IgD-negative memory B cell (primary cell): ENCODE results near the gene ST3GAL3. TPM values are rescaled to one million over a fixed set of nuclear protein-coding genes. Genes with fewer than 3 reads are reported as not detected.
A peak's percentile ranks its signal among the peaks of the same experiment; 100 is the strongest.

Experiments used
- H3K27ac Mint-ChIP-seq, 3 donors: one replicate each; pipeline ENCODE4 v1.8.0; 2020 to 2022; ENCODE audit warnings: mild to moderate bottlenecking in 3 of 3, mixed read lengths in 3 of 3, moderate library complexity in 1 of 3
- H3K27me3 Mint-ChIP-seq: one replicate; pipeline ENCODE4 v1.8.0; 2021; ENCODE audit warnings: mixed read lengths
- H3K36me3 Mint-ChIP-seq: one replicate; pipeline ENCODE4 v1.8.0; 2020; ENCODE audit warnings: mild to moderate bottlenecking, mixed read lengths
- H3K4me1 Mint-ChIP-seq, 3 donors: one replicate each; pipeline ENCODE4 v1.8.0; 2020 to 2022; ENCODE audit warnings: mixed read lengths in 3 of 3, mild to moderate bottlenecking in 1 of 3
- H3K4me3 Mint-ChIP-seq, 4 donors: one replicate each; pipeline ENCODE4 v1.8.0; 2020 to 2022; ENCODE audit warnings: mild to moderate bottlenecking in 4 of 4, mixed read lengths in 4 of 4, moderate library complexity in 3 of 4
- H3K9me3 Mint-ChIP-seq, 3 donors: one replicate each; pipeline ENCODE4 v1.8.0; 2020 to 2021; ENCODE audit warnings: mixed read lengths in 3 of 3, mild to moderate bottlenecking in 1 of 3
- polyA plus RNA-seq: library from polyadenylated mRNA; unstranded; fragments of 300-500 nt; fragmentation: Illumina TruSeq; gene quantifications from one replicate; pipeline ENCODE4 v1.2.3, GENCODE V29; 2021

Gene ST3GAL3
- polyA plus RNA-seq, 1 donor from 2014 or later = 14.3 TPM

GRCh38 chr1:43802356-43802980 lies 95.1 kb downstream of the ST3GAL3 start:
- no peaks in the 10 kb centered on the region for H3K27me3 Mint-ChIP-seq
- H3K4me3 Mint-ChIP-seq = no peak overlapping the region
- H3K27ac Mint-ChIP-seq = no peak overlapping the region
- no peaks in the 10 kb centered on the region for H3K4me1 Mint-ChIP-seq
- H3K36me3 Mint-ChIP-seq = peaks cover 12% of the 10 kb centered on the region
- H3K9me3 Mint-ChIP-seq = peaks cover 0 to 2% (median 0%) of the 10 kb centered on the region in 3 donors

DNA sequence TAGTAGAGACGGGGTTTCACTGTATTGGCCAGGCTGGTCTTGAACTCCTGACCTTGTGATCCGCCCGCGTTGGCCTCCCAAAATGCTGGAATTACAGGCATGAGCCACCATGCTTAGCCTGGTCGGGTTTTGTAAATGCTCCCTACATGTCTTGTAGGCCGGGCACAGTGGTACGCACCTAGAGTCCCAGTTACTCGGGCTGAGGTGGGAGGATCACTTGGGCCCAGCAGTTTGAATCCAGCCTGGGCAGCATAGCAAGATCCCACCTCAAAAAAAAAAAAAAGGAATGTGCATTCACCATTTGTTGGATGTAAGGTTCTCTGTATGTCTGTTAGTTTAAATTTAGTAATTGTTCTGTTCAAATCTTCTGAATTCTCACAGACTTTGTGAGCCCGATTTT lies 95.8 kb downstream of the ST3GAL3 start:
- H3K4me1 Mint-ChIP-seq = no peaks in the 10 kb centered on the region
- peaks cover 0 to 6% (median 0%) of the 10 kb centered on the region in 3 donors for H3K9me3 Mint-ChIP-seq
- H3K27ac Mint-ChIP-seq = no peak overlapping the region
- peaks cover 17% of the 10 kb centered on the region for H3K36me3 Mint-ChIP-seq
- no peak overlapping the region for H3K4me3 Mint-ChIP-seq
- H3K27me3 Mint-ChIP-seq = no peaks in the 10 kb centered on the region

- no peaks in the 10 kb centered on the region for H3K4me1 Mint-ChIP-seq
- no peak overlapping the region for H3K27ac Mint-ChIP-seq
- peaks cover 0 to 10% (median 2%) of the 10 kb centered on the region in 3 donors for H3K9me3 Mint-ChIP-seq
- H3K27me3 Mint-ChIP-seq = no peaks in the 10 kb centered on the region
- no peak overlapping the region for H3K4me3 Mint-ChIP-seq
- H3K36me3 Mint-ChIP-seq = peaks cover 17% of the 10 kb centered on the region
These were observed 96.3 kb downstream of the ST3GAL3 start for GRCh38 chr1:43803646-43804045.

GRCh38 chr1:43804569-43804968 lies 97.2 kb downstream of the ST3GAL3 start:
- H3K4me1 Mint-ChIP-seq = no peaks in the 10 kb centered on the region
- no peak overlapping the region for H3K4me3 Mint-ChIP-seq
- H3K27me3 Mint-ChIP-seq = no peaks in the 10 kb centered on the region
- peaks cover 0 to 16% (median 2%) of the 10 kb centered on the region in 3 donors for H3K9me3 Mint-ChIP-seq
- no peak overlapping the region for H3K27ac Mint-ChIP-seq
- H3K36me3 Mint-ChIP-seq = peaks cover 17% of the 10 kb centered on the region

DNA sequence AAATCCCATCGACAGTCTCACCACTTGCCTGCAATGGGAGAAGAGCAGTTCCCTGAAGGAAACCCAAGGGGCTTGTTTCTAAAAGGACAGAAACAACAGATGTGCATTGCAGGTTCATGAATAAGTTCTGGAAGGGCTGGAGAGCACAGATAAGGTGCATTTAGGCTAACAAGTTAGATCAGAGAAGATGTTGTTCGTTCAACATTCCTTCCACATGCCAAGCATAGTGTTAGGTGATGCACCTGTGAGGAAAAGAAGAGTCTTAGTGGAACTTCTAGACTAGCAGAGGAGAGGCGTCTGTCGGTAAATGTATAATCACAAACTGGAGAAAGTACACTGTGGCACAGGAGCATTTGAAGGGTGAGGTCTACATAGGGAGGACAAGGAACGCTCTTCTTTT lies 98.0 kb downstream of the ST3GAL3 start:
- H3K27ac Mint-ChIP-seq = no peak overlapping the region

GRCh38 chr1:43806183-43806582 lies 98.8 kb downstream of the ST3GAL3 start:
- Mint-ChIP-seq H3K4me3 (no peak overlapping the region), H3K9me3 (peaks cover 0 to 16% (median 2%) of the 10 kb centered on the region in 3 donors), H3K4me1 (no peaks in the 10 kb centered on the region), H3K27ac (no peak overlapping the region), H3K27me3 (no peaks in the 10 kb centered on the region), H3K36me3 (peaks cover 16% of the 10 kb centered on the region)

More for the DNA sequence above, 98.0 kb downstream of the ST3GAL3 start:
- H3K9me3 Mint-ChIP-seq = peaks cover 0 to 16% (median 2%) of the 10 kb centered on the region in 3 donors
- H3K27me3 Mint-ChIP-seq = no peaks in the 10 kb centered on the region
- peaks cover 17% of the 10 kb centered on the region for H3K36me3 Mint-ChIP-seq
- no peaks in the 10 kb centered on the region for H3K4me1 Mint-ChIP-seq
- no peak overlapping the region for H3K4me3 Mint-ChIP-seq

DNA sequence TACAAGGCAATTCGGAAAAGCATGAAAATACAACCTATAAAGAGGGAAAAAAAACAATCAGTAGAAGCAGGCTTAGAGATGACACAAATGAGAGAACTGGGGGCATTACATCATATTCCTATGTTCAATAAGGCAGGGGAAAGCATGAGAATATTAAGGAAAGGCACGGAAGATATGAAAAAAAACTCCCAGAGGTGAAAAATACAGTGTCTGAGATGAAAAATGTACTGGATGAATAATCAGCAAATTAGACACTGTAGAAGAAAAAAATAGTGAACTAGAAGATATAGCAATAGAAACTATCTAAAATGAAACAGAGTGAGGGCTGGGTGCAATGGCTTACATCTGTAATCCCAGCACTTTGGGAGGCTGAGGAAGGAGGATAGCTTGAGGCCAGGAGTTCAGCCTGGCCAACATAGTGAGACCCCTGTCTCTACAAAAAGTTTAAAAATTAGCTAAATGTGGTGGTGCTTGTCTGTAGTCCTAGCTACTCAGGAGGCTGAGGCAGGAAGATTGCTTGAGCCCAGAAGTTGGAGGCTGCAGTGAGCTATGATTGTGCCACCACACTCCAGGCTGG lies 101.8 kb downstream of the ST3GAL3 start:
- no peaks in the 10 kb centered on the region for H3K27me3 Mint-ChIP-seq
- H3K27ac Mint-ChIP-seq = no peak overlapping the region
- peaks cover 0 to 2% (median 0%) of the 10 kb centered on the region in 3 donors for H3K4me1 Mint-ChIP-seq
- H3K4me3 Mint-ChIP-seq = no peak overlapping the region
- peaks cover 0 to 16% (median 2%) of the 10 kb centered on the region in 3 donors for H3K9me3 Mint-ChIP-seq
- peaks cover 17% of the 10 kb centered on the region for H3K36me3 Mint-ChIP-seq

DNA sequence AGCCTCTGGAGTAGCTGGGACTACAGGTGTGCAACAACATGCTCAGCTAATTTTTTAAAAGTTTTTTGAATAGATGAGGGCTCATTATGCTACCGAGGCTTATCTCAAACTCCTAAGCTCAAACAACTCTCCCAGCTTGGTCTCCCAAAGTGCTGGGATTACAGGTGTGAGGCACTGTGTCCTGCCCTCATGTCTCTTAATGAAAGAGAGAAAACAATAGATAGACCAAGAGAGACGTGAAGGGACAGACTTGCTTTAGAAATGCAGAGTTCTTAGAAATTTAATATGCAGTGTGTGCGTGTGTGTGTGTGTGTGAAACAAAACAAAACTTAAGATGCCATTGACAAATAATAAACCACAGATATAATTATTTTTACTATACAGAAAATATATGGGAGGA lies 105.2 kb downstream of the ST3GAL3 start:
- Mint-ChIP-seq H3K27ac (no peak overlapping the region), H3K4me1 (peaks cover 0 to 2% (median 0%) of the 10 kb centered on the region in 3 donors), H3K36me3 (peaks cover 17% of the 10 kb centered on the region), H3K9me3 (peaks cover 4 to 13% (median 5%) of the 10 kb centered on the region in 3 donors), H3K27me3 (no peaks in the 10 kb centered on the region), H3K4me3 (no peak overlapping the region)

DNA sequence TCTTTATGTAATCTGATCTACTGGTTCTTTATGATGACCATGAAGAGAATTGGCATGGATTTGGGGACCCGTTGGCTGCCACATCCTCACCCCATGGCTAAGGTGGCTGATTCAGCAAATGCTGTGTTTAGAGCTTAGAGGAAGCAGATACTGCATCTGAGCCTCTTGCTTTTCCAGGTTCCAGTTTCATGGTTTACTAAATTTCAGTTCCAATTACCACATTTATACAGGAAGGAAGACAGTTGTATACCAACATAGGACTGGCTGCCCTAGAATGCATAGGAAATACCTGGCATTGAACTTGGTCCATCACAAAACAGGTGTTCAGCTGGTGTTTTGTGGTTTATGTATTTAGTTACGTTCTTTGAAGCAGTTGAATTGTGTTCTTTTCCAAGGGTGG lies 107.1 kb downstream of the ST3GAL3 start:
- no peaks in the 10 kb centered on the region for H3K27me3 Mint-ChIP-seq
- no peak overlapping the region for H3K4me3 Mint-ChIP-seq
- H3K36me3 Mint-ChIP-seq = peaks cover 12% of the 10 kb centered on the region
- no peak overlapping the region for H3K27ac Mint-ChIP-seq
- H3K9me3 Mint-ChIP-seq = peaks cover 3 to 4% (median 4%) of the 10 kb centered on the region in 3 donors
- peaks cover 0 to 2% (median 0%) of the 10 kb centered on the region in 3 donors for H3K4me1 Mint-ChIP-seq

GRCh38 chr1:43817304-43817939 lies 110.1 kb downstream of the ST3GAL3 start:
- H3K9me3 Mint-ChIP-seq = peaks cover 3 to 6% (median 4%) of the 10 kb centered on the region in 3 donors
- H3K4me3 Mint-ChIP-seq = no peak overlapping the region
- peaks cover 2 to 5% (median 4%) of the 10 kb centered on the region in 3 donors for H3K4me1 Mint-ChIP-seq
- no peak overlapping the region for H3K27ac Mint-ChIP-seq
- H3K36me3 Mint-ChIP-seq = peaks cover 16% of the 10 kb centered on the region
- H3K27me3 Mint-ChIP-seq = no peaks in the 10 kb centered on the region

- peaks cover 3 to 6% (median 4%) of the 10 kb centered on the region in 3 donors for H3K9me3 Mint-ChIP-seq
- H3K27ac Mint-ChIP-seq = no peak overlapping the region
- H3K4me1 Mint-ChIP-seq = peaks cover 2 to 11% (median 3%) of the 10 kb centered on the region in 3 donors
- peaks cover 16% of the 10 kb centered on the region for H3K36me3 Mint-ChIP-seq
- no peaks in the 10 kb centered on the region for H3K27me3 Mint-ChIP-seq
- no peak overlapping the region for H3K4me3 Mint-ChIP-seq
These were observed 111.4 kb downstream of the ST3GAL3 start for GRCh38 chr1:43818691-43819090.

- H3K4me1 Mint-ChIP-seq = peaks cover 6 to 17% (median 7%) of the 10 kb centered on the region in 3 donors
- peaks cover 16% of the 10 kb centered on the region for H3K36me3 Mint-ChIP-seq
- peaks cover 3 to 6% (median 4%) of the 10 kb centered on the region in 3 donors for H3K9me3 Mint-ChIP-seq
- H3K27me3 Mint-ChIP-seq = no peaks in the 10 kb centered on the region
- H3K27ac Mint-ChIP-seq = no peak overlapping the region
- no peak overlapping the region for H3K4me3 Mint-ChIP-seq
These were observed 112.0 kb downstream of the ST3GAL3 start for GRCh38 chr1:43819357-43819756.

DNA sequence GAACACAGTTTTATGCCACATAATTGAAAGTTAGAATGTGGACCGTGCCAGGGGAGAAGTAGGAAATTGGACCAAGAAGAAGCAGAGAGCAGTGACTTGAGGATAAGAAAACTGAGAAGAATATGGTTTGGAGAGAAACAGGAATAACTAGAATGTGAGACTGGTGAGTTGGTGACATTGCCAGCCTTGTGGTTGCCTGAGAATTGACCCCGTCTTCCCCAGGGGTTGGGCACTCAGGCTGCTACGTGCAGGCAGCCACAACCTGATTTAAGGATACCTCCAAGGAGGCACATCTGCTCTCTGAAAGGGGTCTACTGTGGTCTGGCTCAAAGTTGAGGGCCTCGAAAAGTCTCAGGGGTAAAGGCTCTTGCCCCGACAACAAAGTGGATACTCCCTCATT lies 114.1 kb downstream of the ST3GAL3 start:
- Mint-ChIP-seq H3K9me3 (peaks cover 0 to 4% (median 2%) of the 10 kb centered on the region in 3 donors), H3K4me3 (peak overlapping the region in 1 of 4 donors; percentile 44), H3K36me3 (peaks cover 9% of the 10 kb centered on the region), H3K27ac (no peak overlapping the region), H3K27me3 (no peaks in the 10 kb centered on the region), H3K4me1 (peaks cover 9 to 23% (median 12%) of the 10 kb centered on the region in 3 donors)

DNA sequence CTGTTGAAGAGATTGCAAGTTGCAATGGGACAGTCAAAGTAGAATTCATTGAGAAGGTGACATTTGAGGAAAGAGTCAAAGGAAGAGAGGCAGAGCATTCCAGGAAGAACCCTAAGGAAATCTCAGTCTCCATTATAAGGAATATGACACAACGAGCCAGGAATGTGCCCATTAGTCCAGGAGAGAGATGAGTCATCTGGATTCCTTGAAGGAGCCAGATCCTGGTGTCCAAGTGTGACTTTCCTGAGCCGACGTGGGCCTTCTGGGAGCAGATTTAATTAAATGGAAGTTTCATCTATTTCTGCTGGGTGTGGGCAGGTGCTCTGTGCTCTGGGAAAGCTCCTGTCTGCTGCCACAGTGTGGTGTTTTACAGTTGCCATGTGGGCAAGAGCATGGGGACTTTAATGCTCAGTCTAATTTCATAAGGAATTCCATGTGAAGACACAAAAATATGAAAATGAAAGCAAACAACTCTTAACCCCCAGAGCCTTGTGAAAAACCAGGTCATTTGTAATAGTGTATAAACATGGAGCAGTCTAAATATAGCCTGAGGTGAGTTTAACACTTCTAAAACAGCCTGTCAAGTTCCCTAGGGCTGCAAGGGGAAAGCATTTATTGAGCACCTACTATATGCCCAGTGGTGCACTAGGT lies 114.8 kb downstream of the ST3GAL3 start:
- Mint-ChIP-seq H3K27ac (no peak overlapping the region), H3K9me3 (peaks cover 0 to 4% (median 2%) of the 10 kb centered on the region in 3 donors), H3K4me1 (peaks cover 9 to 23% (median 12%) of the 10 kb centered on the region in 3 donors)

DNA sequence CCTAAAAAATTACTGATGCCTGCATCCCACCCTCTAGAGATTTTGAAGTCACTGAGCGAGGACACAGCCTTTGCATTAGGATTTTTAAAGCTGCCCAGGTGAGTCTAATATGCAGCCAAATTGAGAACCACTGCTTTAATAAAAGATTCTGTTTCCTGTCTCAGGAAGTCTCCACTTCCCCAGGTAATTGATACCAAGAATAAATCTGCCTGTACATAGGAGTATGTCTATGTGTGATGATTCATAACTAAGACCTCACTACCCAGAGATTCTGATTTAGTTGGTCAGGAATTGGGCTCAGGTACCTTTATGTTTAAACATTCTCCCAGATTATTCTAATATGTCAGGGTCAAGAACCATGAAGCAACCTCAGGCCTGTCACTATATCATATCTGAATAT lies 117.5 kb downstream of the ST3GAL3 start:
- no peak overlapping the region for H3K4me3 Mint-ChIP-seq
- H3K9me3 Mint-ChIP-seq = peaks cover 0 to under 1% (median 0%) of the 10 kb centered on the region in 3 donors
- no peak overlapping the region for H3K27ac Mint-ChIP-seq
- H3K4me1 Mint-ChIP-seq = peaks cover 11 to 23% (median 14%) of the 10 kb centered on the region in 3 donors
- peaks cover 10% of the 10 kb centered on the region for H3K36me3 Mint-ChIP-seq
- no peaks in the 10 kb centered on the region for H3K27me3 Mint-ChIP-seq

More for the DNA sequence above, 114.8 kb downstream of the ST3GAL3 start:
- peaks cover 13% of the 10 kb centered on the region for H3K36me3 Mint-ChIP-seq
- no peak overlapping the region for H3K4me3 Mint-ChIP-seq
- H3K27me3 Mint-ChIP-seq = no peaks in the 10 kb centered on the region
